ENCODE data around the gene MALAT1. TPM values are rescaled to one million over a fixed set of nuclear protein-coding genes. Genes with fewer than 3 reads are reported as not detected.
"Not testable (repeated sequence)": the region's sequence is repeated elsewhere in the genome, so short reads cannot be mapped to it uniquely, and the experiment has no call there.

Gene MALAT1
- total RNA-seq, 2 experiments from 2014 or later, result 3,446 to 5,974 TPM

- POLR2A ChIA-PET; H3K27ac ChIP-seq (ENCODE audit: low read depth, low read length, poor library complexity, severe bottlenecking); H3K4me3 ChIP-seq (ENCODE audit: low read depth, low read length, poor library complexity, severe bottlenecking): not testable (repeated sequence)
These were observed 23.1 kb downstream of the MALAT1 start for GRCh38 chr11:65521777-65522521.

GRCh38 chr11:65522718-65523630, 24.1 kb downstream of the MALAT1 start:
- H3K9me2 ChIP-seq (ENCODE audit: insufficient read depth, low read length); BruUV-seq (replicated peaks); H3K27ac ChIP-seq (ENCODE audit: low read depth, low read length, poor library complexity, severe bottlenecking); POLR2A ChIA-PET; CTCF ChIA-PET (ENCODE audit: unreplicated experiment); H3K4me3 ChIP-seq (ENCODE audit: low read depth, low read length, poor library complexity, severe bottlenecking); H4K20me1 ChIP-seq (ENCODE audit: insufficient read depth, low read length); H3K9me3 ChIP-seq (ENCODE audit: low read length); intact Hi-C loops (cut with micrococcal nuclease; ENCODE audit: unreplicated experiment); H3K36me3 ChIP-seq (ENCODE audit: insufficient read depth, low read length); H3K79me2 ChIP-seq (ENCODE audit: insufficient read depth, low read depth, low read length); DNase-seq (ENCODE audit: low spot score): not testable (repeated sequence)
- Histone ChIP-seq H3K4me2 (ENCODE audit: low read length) (peak overlapping the region; percentile 30; the same call in 1 of the 2 replicates), H3K4me1 (ENCODE audit: insufficient read depth, low read length, poor library complexity, severe bottlenecking) (peaks cover 22% of the 10 kb centered on the region), H2AFZ (ENCODE audit: low read length) (peak overlapping the region; percentile 16; the same call in 1 of the 2 replicates)

More at GRCh38 chr11:65521777-65522521, 23.1 kb downstream of the MALAT1 start:
- H3K36me3 ChIP-seq (ENCODE audit: insufficient read depth, low read length); H3K9me3 ChIP-seq (ENCODE audit: low read length); intact Hi-C loops (cut with micrococcal nuclease; ENCODE audit: unreplicated experiment); H3K79me2 ChIP-seq (ENCODE audit: insufficient read depth, low read depth, low read length); H4K20me1 ChIP-seq (ENCODE audit: insufficient read depth, low read length); CTCF ChIA-PET (ENCODE audit: unreplicated experiment); H2AFZ ChIP-seq (ENCODE audit: low read length); DNase-seq (ENCODE audit: low spot score); H3K4me2 ChIP-seq (ENCODE audit: low read length); H3K9me2 ChIP-seq (ENCODE audit: insufficient read depth, low read length); BruUV-seq (replicated peaks): not testable (repeated sequence)
- H3K4me1 ChIP-seq (ENCODE audit: insufficient read depth, low read length, poor library complexity, severe bottlenecking), result peaks cover 22% of the 10 kb centered on the region

GRCh38 chr11:65523631-65523968, 24.8 kb downstream of the MALAT1 start:
- intact Hi-C loops (cut with micrococcal nuclease; ENCODE audit: unreplicated experiment), result not testable (repeated sequence)

More at GRCh38 chr11:65523631-65523968, 24.8 kb downstream of the MALAT1 start:
- H3K27ac ChIP-seq (ENCODE audit: low read depth, low read length, poor library complexity, severe bottlenecking); H3K9me3 ChIP-seq (ENCODE audit: low read length); POLR2A ChIA-PET; H4K20me1 ChIP-seq (ENCODE audit: insufficient read depth, low read length); H2AFZ ChIP-seq (ENCODE audit: low read length); H3K9me2 ChIP-seq (ENCODE audit: insufficient read depth, low read length); H3K4me3 ChIP-seq (ENCODE audit: low read depth, low read length, poor library complexity, severe bottlenecking); CTCF ChIA-PET (ENCODE audit: unreplicated experiment); H3K36me3 ChIP-seq (ENCODE audit: insufficient read depth, low read length); DNase-seq (ENCODE audit: low spot score); H3K79me2 ChIP-seq (ENCODE audit: insufficient read depth, low read depth, low read length); BruUV-seq (replicated peaks): not testable (repeated sequence)
- H3K4me1 ChIP-seq (ENCODE audit: insufficient read depth, low read length, poor library complexity, severe bottlenecking), result peaks cover 22% of the 10 kb centered on the region
- peak overlapping the region; percentile 30; the same call in 1 of the 2 replicates for H3K4me2 ChIP-seq (ENCODE audit: low read length)

Data from OCI-LY7 (cell line).